Endothelial cell of umbilical vein (primary cell): ENCODE measurements around the gene DTD1.

ENCODE experiments used
- EZH2 ChIP-seq: IDR thresholded peaks from 2 replicates; pipeline ENCODE4 v1.6.1; 2012; ENCODE audit warnings: borderline replicate concordance, low read depth, mild to moderate bottlenecking, moderate library complexity, low read length, inconsistent platforms; ENCODE audit not compliant: severe bottlenecking
- FOS ChIP-seq: IDR thresholded peaks from 2 replicates; pipeline ENCODE4 v1.6.1; 2011; ENCODE audit warnings: mild to moderate bottlenecking, low read length, moderate library complexity, borderline replicate concordance; ENCODE audit not compliant: insufficient read depth
- GATA2 ChIP-seq: IDR thresholded peaks from 2 replicates; pipeline ENCODE4 v1.7.0; 2011; ENCODE audit warnings: low read depth, mild to moderate bottlenecking, moderate library complexity, mixed read lengths, low read length; ENCODE audit not compliant: insufficient read length, insufficient read depth
- JUN ChIP-seq: IDR thresholded peaks from 2 replicates; pipeline ENCODE4 v1.6.1; 2011; ENCODE audit warnings: borderline replicate concordance, low read depth; ENCODE audit not compliant: insufficient read length, insufficient read depth
- MAX ChIP-seq: IDR thresholded peaks from 2 replicates; pipeline ENCODE4 v1.6.1; 2011; ENCODE audit not compliant: insufficient read depth, insufficient read length
- MYC ChIP-seq: IDR thresholded peaks from one replicate; pipeline ENCODE4 v1.6.1; 2011; ENCODE audit warnings: mild to moderate bottlenecking, low read depth, low read length
- POLR2A ChIP-seq: IDR thresholded peaks from 2 replicates; pipeline ENCODE4 v1.6.1; 2012; ENCODE audit warnings: low read depth, mild to moderate bottlenecking, control low read depth, low read length
- POLR2AphosphoS5 ChIP-seq: IDR thresholded peaks from 2 replicates; pipeline ENCODE4 v1.6.1; 2012; ENCODE audit warnings: low read depth, mild to moderate bottlenecking, control low read depth, low read length, moderate library complexity; ENCODE audit not compliant: insufficient read depth
- TF ChIP-seq, protein P1 (sequence below), 2 donors: IDR thresholded peaks; 1 replicate in 1 of 2; 2 replicates in 1 of 2; pipeline ENCODE4 v1.5.1; 2011; ENCODE audit warnings: low read length in 2 of 2, mild to moderate bottlenecking in 2 of 2, moderate library complexity in 2 of 2, control low read depth in 1 of 2, inconsistent platforms in 1 of 2, low read depth in 1 of 2; ENCODE audit not compliant: insufficient read depth in 1 of 2; ENCODE audit errors: extremely low read depth in 1 of 2

DNA sequence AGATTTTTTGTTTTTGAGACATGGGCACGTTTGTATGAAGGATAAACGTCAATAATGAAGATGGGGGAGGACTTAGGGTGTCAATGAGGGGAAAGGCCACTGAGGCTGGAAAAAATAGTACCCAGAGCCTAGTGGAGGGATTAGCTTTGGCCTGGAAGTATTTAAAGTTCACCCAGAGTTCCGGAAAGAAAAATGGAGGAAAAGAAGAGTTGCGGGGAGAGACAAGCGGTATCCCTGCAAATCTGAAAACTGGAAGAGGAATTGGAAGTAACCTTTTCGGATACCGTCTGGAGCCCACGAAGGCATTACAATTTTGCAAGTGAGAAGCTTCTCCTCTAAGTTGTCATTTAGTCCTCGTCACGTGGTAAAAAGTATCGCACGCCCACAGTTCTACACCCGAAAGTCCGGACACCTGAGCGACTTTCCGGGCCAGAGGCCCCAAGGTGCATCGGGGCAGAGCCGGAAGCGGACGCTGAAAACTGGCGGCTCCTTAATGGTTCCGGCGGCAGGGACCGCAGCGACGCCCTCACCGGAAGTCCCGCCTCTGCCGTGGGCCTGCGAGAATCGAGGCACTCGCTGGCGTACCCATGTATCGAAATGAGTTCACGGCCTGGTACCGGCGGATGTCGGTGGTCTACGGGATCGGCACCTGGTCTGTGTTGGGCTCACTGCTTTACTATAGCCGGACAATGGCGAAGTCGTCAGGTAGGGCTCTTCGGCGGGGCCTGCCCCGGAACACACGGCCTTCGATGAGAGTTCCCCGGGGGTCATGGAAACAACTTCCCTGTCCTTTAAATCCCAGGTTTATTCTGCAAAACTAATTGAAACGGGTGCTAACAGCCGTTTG is 20.7 kb upstream of the DTD1 start, which contains the start of gene SMIM26:
- no peak for TF ChIP-seq FOS
- TF ChIP-seq, protein P1, sequence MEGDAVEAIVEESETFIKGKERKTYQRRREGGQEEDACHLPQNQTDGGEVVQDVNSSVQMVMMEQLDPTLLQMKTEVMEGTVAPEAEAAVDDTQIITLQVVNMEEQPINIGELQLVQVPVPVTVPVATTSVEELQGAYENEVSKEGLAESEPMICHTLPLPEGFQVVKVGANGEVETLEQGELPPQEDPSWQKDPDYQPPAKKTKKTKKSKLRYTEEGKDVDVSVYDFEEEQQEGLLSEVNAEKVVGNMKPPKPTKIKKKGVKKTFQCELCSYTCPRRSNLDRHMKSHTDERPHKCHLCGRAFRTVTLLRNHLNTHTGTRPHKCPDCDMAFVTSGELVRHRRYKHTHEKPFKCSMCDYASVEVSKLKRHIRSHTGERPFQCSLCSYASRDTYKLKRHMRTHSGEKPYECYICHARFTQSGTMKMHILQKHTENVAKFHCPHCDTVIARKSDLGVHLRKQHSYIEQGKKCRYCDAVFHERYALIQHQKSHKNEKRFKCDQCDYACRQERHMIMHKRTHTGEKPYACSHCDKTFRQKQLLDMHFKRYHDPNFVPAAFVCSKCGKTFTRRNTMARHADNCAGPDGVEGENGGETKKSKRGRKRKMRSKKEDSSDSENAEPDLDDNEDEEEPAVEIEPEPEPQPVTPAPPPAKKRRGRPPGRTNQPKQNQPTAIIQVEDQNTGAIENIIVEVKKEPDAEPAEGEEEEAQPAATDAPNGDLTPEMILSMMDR (IDR thresholded peaks at IDR 0.05; ENCODE audit: extremely low read depth in 1 of 2, insufficient read depth in 1 of 2, low read depth in 1 of 2, low read length in 2 of 2): no peak
- peak; percentile 91 for TF ChIP-seq POLR2A
- TF ChIP-seq POLR2AphosphoS5: peak; percentile 83
- TF ChIP-seq EZH2: no peak
- no peak for TF ChIP-seq MAX
- no peak for TF ChIP-seq MYC
- no peak for TF ChIP-seq JUN
- TF ChIP-seq GATA2: no peak
